Measurements from ENCODE around the gene AFG1L. TPM values are rescaled to one million over a fixed set of nuclear protein-coding genes. Genes with fewer than 3 reads are reported as not detected.
"Not testable (repeated sequence)": the region's sequence is repeated elsewhere in the genome, so short reads cannot be mapped to it uniquely, and the experiment has no call there.

The AFG1L gene
- total RNA-seq, 1 donor from 2014 or later = 2.6 TPM

GRCh38 chr6:108446629-108447150 is 151.8 kb downstream of the AFG1L start:
- Histone ChIP-seq H3K27me3 (ENCODE audit: control insufficient read depth, insufficient read depth, low read length) (no peaks in the 10 kb centered on the region), H3K4me3 (ENCODE audit: low read depth, low read length) (no peak overlapping the region), H3K36me3 (ENCODE audit: control insufficient read depth, insufficient read depth, low read length) (no peaks in the 10 kb centered on the region)
- TF ChIP-seq CTCF (IDR thresholded peaks at IDR 0.05; ENCODE audit: insufficient read depth, low read length, severe bottlenecking) = no peak
- FAIRE-seq (no peak), DNase-seq (ENCODE audit: low read depth) (no peak)

GRCh38 chr6:108448481-108448880 is 153.6 kb downstream of the AFG1L start:
- FAIRE-seq (no peak), DNase-seq (ENCODE audit: low read depth) (no peak)
- Histone ChIP-seq H3K4me3 (ENCODE audit: low read depth, low read length) (no peak overlapping the region), H3K27me3 (ENCODE audit: control insufficient read depth, insufficient read depth, low read length) (no peaks in the 10 kb centered on the region), H3K36me3 (ENCODE audit: control insufficient read depth, insufficient read depth, low read length) (no peaks in the 10 kb centered on the region)
- TF ChIP-seq CTCF (IDR thresholded peaks at IDR 0.05; ENCODE audit: insufficient read depth, low read length, severe bottlenecking) = no peak

GRCh38 chr6:108449717-108450116 is 154.9 kb downstream of the AFG1L start:
- not testable (repeated sequence) for DNase-seq (ENCODE audit: low read depth); H3K27me3 ChIP-seq (ENCODE audit: control insufficient read depth, insufficient read depth, low read length); FAIRE-seq; H3K4me3 ChIP-seq (ENCODE audit: low read depth, low read length); H3K36me3 ChIP-seq (ENCODE audit: control insufficient read depth, insufficient read depth, low read length)

- Histone ChIP-seq H3K27me3 (ENCODE audit: control insufficient read depth, insufficient read depth, low read length) (no peaks in the 10 kb centered on the region), H3K4me3 (ENCODE audit: low read depth, low read length) (no peak overlapping the region), H3K36me3 (ENCODE audit: control insufficient read depth, insufficient read depth, low read length) (no peaks in the 10 kb centered on the region)
- DNase-seq (ENCODE audit: low read depth) = no peak
- no peak for TF ChIP-seq CTCF (IDR thresholded peaks at IDR 0.05; ENCODE audit: insufficient read depth, low read length, severe bottlenecking)
- FAIRE-seq = no peak
Measured at GRCh38 chr6:108451816-108452215, 157.0 kb downstream of the AFG1L start.

- no peak for TF ChIP-seq CTCF (IDR thresholded peaks at IDR 0.05; ENCODE audit: insufficient read depth, low read length, severe bottlenecking)
- FAIRE-seq (no peak), DNase-seq (ENCODE audit: low read depth) (no peak)
- no peaks in the 10 kb centered on the region for H3K27me3 ChIP-seq (ENCODE audit: control insufficient read depth, insufficient read depth, low read length)
- H3K36me3 ChIP-seq (ENCODE audit: control insufficient read depth, insufficient read depth, low read length) = no peaks in the 10 kb centered on the region
- H3K4me3 ChIP-seq (ENCODE audit: low read depth, low read length) = no peak overlapping the region
Measured at GRCh38 chr6:108452711-108453195, 157.9 kb downstream of the AFG1L start.

- no peaks in the 10 kb centered on the region for H3K36me3 ChIP-seq (ENCODE audit: control insufficient read depth, insufficient read depth, low read length)
- H3K27me3 ChIP-seq (ENCODE audit: control insufficient read depth, insufficient read depth, low read length) = no peaks in the 10 kb centered on the region
- no peak for FAIRE-seq
- H3K4me3 ChIP-seq (ENCODE audit: low read depth, low read length) = no peak overlapping the region
- TF ChIP-seq CTCF (IDR thresholded peaks at IDR 0.05; ENCODE audit: insufficient read depth, low read length, severe bottlenecking) = no peak
- DNase-seq (ENCODE audit: low read depth) = no peak
Measured at GRCh38 chr6:108453601-108454185, 158.8 kb downstream of the AFG1L start.
